ENCODE results near the gene LRRC28.
"Not testable (repeated sequence)": the region's sequence is repeated elsewhere in the genome, so short reads cannot be mapped to it uniquely, and the experiment has no call there.

LRRC28 gene

GRCh38 chr15:99396375-99396774 is 145.1 kb downstream of the LRRC28 start:
- DNase-seq (ENCODE audit: low read depth) = no peak

GRCh38 chr15:99399061-99399460 is 147.8 kb downstream of the LRRC28 start:
- no peak for DNase-seq (ENCODE audit: low read depth)

GRCh38 chr15:99399618-99400017 is 148.3 kb downstream of the LRRC28 start:
- no peak for DNase-seq (ENCODE audit: low read depth)

- not testable (repeated sequence) for DNase-seq (ENCODE audit: low read depth)
Measured at GRCh38 chr15:99401216-99401615, 149.9 kb downstream of the LRRC28 start.

- no peak for DNase-seq (ENCODE audit: low read depth)
Measured at GRCh38 chr15:99402014-99402729, 150.9 kb downstream of the LRRC28 start.

GRCh38 chr15:99403597-99403996 is 152.3 kb downstream of the LRRC28 start:
- no peak for DNase-seq (ENCODE audit: low read depth)

GRCh38 chr15:99404454-99404853 is 153.2 kb downstream of the LRRC28 start:
- no peak for DNase-seq (ENCODE audit: low read depth)

- no peak for DNase-seq (ENCODE audit: low read depth)
Measured at GRCh38 chr15:99406120-99406519, 154.8 kb downstream of the LRRC28 start.

GRCh38 chr15:99406716-99407487 is 155.6 kb downstream of the LRRC28 start:
- DNase-seq (ENCODE audit: low read depth) = no peak

- DNase-seq (ENCODE audit: low read depth) = no peak
Measured at GRCh38 chr15:99407716-99408115, 156.4 kb downstream of the LRRC28 start.

GRCh38 chr15:99408236-99409096 is 157.2 kb downstream of the LRRC28 start:
- no peak for DNase-seq (ENCODE audit: low read depth)

GRCh38 chr15:99409097-99409473 is 157.8 kb downstream of the LRRC28 start:
- no peak for DNase-seq (ENCODE audit: low read depth)

GRCh38 chr15:99409560-99409959 is 158.3 kb downstream of the LRRC28 start:
- DNase-seq (ENCODE audit: low read depth) = no peak

GRCh38 chr15:99410477-99410876 is 159.2 kb downstream of the LRRC28 start:
- no peak for DNase-seq (ENCODE audit: low read depth)

- DNase-seq (ENCODE audit: low read depth) = no peak
Measured at GRCh38 chr15:99411234-99411633, 160.0 kb downstream of the LRRC28 start.

- no peak for DNase-seq (ENCODE audit: low read depth)
Measured at GRCh38 chr15:99412082-99412481, 160.8 kb downstream of the LRRC28 start.

GRCh38 chr15:99412626-99413025 is 161.3 kb downstream of the LRRC28 start:
- no peak for DNase-seq (ENCODE audit: low read depth)

- DNase-seq (ENCODE audit: low read depth) = no peak
Measured at GRCh38 chr15:99413955-99414754, 162.9 kb downstream of the LRRC28 start.

- no peak for DNase-seq (ENCODE audit: low read depth)
Measured at GRCh38 chr15:99414755-99415731, 163.8 kb downstream of the LRRC28 start.

Measured in HS-5 (cell line).